Measurements from ENCODE around the gene PREPL. TPM values are rescaled to one million over a fixed set of nuclear protein-coding genes. Genes with fewer than 3 reads are reported as not detected.

The PREPL gene
- total and polyA plus RNA-seq, 2 of the 13 experiments (the other 11 are each of a cell fraction or from before 2014, with no cell fraction given) = 19.7 to 34.3 TPM

GRCh38 chr2:44361330-44362206 is at the start of gene PREPL, which contains the start of gene CAMKMT (continued):
- TF ChIP-seq ZHX2 (IDR thresholded peaks at IDR 0.05; ENCODE audit: low read depth) (peak; percentile 99), ZHX2 (CRISPR knock-in tag; IDR thresholded peaks at IDR 0.05; ENCODE audit: borderline replicate concordance) (no peak), JUN (CRISPR knock-in tag; IDR thresholded peaks at IDR 0.05) (peak; percentile 77; the same call in 1 of the 2 replicates), ISL2 (CRISPR knock-in tag; IDR thresholded peaks at IDR 0.05) (peak; percentile 48; the same call in 1 of the 2 replicates), NPAS2 (CRISPR knock-in tag; IDR thresholded peaks at IDR 0.05; ENCODE audit: borderline replicate concordance) (no peak), MNT (IDR thresholded peaks at IDR 0.05) (peak; percentile 69; the same call in 1 of the 2 replicates), BRF2 (CRISPR knock-in tag; IDR thresholded peaks at IDR 0.05) (no peak), TFAP4 (IDR thresholded peaks at IDR 0.05; ENCODE audit: borderline replicate concordance, low read depth) (no peak; the same call in 1 of the 2 replicates), FIP1L1 (IDR thresholded peaks at IDR 0.05; ENCODE audit: borderline replicate concordance, insufficient read depth, low read depth, low read length) (no peak), NFYC (CRISPR knock-in tag; IDR thresholded peaks at IDR 0.05) (peak; percentile 7; the same call in 1 of the 2 replicates), ZBTB49 (CRISPR knock-in tag; IDR thresholded peaks at IDR 0.05; ENCODE audit: borderline replicate concordance) (no peak; the same call in 1 of the 2 replicates), ZNF691 (CRISPR knock-in tag; IDR thresholded peaks at IDR 0.05; ENCODE audit: borderline replicate concordance, low read depth) (peak; percentile 89; the same call in 1 of the 2 replicates), STAT5B (CRISPR knock-in tag; IDR thresholded peaks at IDR 0.05) (0 out of 2 replicates have a peak, but pooled peaks have one; percentile 42), GATA4 (IDR thresholded peaks at IDR 0.05; ENCODE audit: borderline replicate concordance, low read depth) (0 out of 2 replicates have a peak, but pooled peaks have one; percentile 64)
